GM19025 (cell line): ENCODE data around the gene PAX8.

Experiments used
- ATAC-seq: cut with Tn5 transposase; IDR thresholded peaks from one replicate; pipeline ENCODE4 v1.9.1; 2021; ENCODE audit warnings: mild to moderate bottlenecking, low read depth, moderate library complexity; ENCODE audit not compliant: unreplicated experiment

The PAX8 gene

DNA sequence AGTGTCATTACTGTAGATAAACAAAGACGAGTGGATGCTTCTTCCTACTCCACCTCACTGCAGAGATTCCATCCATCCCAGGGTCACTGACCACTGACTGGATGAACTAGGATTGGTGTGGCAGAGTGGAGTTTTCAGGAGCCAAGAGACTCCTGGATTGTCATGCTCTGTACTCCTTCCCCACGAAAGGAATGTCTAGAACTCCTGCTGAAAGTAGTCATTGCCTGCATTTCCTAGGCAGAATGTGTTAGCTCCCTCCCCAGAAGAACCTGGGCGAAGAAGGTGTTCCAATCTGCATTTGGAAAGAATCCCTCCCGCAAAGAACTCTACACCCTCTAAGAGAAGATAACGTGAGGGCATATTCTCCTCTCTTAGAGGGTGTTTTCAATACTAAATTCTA, 6.2 kb downstream of the PAX8 start:
- no peak for ATAC-seq

GRCh38 chr2:113268621-113269360, 9.9 kb downstream of the PAX8 start:
- ATAC-seq: no peak

DNA sequence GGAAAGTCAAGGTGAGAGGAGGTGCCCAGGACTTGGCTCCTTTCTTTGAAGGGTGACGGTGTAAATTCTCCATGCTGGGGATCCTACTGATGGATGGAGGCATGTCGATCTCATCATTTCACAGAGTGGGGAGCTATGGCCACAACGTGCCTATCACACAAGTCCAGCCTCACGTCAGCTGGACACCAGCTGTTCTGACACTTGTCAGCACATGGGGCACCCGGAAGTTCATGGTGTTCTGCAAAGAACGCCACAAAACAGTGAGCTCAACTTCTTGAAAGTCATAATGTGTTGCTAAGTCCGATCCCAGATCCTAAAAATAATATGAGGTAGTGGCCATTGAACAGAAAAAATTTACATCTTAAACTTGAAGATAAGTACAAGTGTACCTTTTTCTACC, 12.3 kb downstream of the PAX8 start:
- ATAC-seq: no peak

GRCh38 chr2:113264713-113265403, 13.9 kb downstream of the PAX8 start:
- ATAC-seq: no peak

DNA sequence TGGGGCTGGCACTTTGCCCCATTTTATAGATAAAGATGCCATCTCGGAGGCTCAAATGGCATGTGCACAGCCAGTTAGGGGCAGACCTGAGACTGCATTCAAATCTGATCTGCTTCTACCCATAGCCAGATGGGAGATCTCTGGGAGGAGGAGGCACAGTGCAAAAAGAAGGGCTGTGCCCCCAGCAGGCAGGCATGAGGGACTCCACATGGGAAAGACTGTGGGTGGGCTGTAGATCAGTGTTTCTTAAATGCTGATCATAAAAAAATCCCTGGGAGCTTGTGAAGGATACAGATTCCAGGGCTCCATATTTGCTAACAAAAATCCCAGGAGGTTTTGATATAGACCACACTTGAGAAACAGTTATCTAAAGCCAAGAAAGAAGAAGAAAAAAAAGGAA, 15.2 kb downstream of the PAX8 start:
- ATAC-seq: no peak

DNA sequence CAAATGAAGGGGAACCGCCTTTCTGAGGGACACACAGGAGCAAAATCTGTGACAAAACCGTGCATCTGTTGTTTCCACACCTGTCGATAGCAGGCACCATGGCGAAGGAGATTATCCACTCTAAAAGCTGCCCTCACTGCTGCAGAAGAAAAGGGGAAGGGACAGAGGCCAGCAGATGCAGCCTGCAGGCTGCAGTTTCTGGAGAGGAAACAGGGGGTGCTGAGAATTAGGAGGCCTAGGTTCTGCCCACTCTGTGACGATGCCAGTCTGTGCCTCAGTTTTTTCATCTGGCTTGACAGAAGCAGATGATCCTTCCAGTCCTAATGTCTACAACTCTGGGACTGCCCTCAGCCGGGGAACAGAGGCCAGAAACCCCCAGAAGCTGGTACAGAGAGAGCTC, 17.7 kb downstream of the PAX8 start:
- ATAC-seq: no peak

DNA sequence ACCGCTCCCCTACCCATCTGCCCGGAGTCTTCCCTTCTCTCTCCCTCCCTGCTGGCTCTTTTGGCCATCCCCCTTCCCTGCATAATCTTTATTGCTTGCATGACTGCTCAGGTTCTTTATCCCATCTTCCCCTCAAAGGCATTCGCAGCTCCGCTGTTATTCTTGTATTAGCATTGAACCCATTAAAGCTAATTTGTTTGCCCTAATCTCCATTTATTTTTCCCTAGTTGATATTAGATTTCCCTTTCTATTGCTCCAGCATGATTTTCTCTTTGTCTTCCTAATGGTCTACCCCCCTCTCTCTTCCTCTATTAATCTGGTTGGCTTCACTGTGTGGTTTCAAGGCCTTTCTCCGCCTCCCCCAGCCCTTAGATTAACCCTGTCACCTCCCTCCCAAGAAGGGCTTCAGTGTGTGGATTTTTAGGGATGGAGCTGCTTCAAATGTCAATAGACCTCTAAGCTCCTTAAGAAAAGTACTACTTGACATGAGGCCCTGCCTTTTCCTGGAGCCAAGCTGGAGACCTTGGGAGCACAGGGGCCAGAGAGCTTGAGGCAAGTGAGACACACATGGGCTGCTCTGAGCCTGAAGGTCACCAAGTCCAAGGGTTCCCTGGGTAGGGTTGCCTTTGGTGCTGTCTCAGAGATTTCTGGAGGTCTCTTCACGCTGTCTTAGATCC, 20.1 kb downstream of the PAX8 start:
- no peak for ATAC-seq

- no peak for ATAC-seq
Measured at GRCh38 chr2:113257516-113258264, 21.0 kb downstream of the PAX8 start.

DNA sequence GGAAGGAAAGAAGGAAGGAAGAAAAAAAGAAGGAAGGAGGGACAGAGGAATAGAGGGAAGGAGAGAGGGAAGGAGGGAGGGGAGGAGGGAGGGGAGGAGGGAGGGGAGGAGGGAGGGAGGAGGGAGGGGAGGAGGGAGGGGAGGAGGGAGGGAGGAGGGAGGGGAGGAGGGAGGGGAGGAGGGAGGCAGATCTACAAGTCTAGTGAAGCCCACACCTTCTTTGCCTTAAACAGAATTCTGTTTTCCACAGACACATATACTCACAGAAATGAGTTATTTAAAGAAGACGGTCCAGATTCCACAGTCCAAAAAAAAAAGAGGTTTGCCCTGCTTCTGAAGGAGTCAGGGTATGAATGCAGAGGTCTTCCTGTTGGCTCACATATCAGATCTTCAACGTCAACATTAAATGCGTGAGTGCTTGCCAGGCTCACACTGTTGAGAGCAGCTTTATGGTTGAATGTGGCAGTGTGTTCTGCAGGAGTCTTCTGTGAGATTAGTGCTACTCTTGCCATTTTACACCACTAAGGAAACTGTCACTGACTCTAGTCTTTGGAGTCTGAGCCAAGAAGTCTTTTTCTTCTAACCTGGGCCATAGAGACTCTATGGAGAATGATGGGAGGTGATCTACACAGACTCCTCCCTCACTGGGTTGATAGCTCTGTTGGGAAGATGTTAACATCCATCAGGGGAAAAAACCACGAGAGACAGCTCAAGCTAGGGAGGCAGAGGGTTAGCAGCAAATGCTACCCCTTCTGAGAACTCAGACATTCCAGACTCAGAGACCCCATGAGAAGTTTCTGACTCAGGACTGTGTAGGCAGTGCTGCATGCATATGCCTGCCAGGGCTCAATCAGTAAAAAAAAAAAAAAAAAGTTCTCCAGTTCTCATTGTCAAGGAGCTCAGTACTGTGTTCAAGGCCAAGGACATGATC, 23.3 kb downstream of the PAX8 start:
- no peak for ATAC-seq

DNA sequence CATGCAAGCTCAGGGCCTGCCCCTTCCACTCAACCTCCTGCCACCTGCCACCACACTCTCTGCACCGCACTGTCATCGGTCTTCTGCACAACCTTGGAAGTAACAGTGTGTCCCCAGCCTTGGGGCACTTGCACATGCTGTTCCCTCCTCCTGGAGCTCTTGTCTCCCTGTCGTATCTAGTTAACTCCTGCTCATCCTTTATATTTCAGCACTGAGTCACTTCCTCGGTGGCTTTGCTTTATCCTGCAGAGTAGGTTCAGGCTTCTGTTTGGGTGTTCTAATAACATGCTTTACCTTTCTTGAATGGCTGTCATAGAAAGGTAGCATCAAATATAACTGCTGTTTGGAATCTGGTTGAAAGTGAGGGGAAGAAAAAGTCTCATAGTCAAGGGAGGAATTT, 25.3 kb downstream of the PAX8 start:
- ATAC-seq: no peak

DNA sequence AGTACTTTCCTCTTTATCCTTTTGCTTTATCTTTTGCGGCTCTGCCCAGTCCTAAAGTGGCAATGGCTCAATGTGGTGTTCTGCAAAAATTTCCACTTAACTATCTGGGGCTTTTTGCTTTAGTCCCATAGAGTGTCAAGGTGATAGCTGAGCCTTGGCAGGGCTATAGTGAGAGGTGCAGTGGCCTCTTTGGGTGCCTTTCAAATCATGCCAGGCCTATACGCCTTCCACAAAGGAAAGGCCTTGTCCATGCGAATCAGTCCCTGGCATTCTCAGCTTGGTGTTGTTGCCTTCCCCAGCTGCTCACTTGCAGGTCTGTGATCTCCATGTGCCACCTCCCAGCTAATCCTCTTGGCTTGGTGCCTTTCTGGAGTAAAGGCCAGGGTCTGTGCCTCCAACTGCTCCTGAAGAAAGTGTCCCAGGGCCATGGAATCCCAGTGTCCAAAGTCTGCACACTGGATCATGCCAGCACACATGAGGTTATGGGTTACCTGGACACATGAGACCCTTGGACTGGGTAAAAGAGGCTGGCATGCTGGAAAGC, 26.6 kb downstream of the PAX8 start:
- no peak for ATAC-seq

DNA sequence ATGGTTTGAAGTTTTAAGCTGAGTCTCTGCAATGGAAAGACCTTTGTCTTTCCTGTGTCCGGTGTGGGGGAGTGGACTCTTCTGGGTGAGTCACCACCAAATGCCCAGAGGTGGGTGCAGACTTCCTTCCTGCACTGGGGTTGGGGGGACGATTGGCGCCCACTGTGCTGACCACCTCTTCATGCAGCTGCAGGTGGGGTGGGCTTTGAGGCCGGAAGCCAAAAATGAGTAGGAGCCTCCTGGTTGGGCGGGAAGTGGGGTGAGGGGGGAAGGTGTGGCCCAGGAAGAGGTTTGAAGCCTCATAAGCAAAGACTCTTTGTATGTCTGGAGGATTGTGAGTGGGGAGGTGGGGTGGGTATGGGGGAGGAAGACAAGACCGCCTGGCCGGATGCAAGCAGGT, 27.6 kb downstream of the PAX8 start:
- ATAC-seq: no peak

DNA sequence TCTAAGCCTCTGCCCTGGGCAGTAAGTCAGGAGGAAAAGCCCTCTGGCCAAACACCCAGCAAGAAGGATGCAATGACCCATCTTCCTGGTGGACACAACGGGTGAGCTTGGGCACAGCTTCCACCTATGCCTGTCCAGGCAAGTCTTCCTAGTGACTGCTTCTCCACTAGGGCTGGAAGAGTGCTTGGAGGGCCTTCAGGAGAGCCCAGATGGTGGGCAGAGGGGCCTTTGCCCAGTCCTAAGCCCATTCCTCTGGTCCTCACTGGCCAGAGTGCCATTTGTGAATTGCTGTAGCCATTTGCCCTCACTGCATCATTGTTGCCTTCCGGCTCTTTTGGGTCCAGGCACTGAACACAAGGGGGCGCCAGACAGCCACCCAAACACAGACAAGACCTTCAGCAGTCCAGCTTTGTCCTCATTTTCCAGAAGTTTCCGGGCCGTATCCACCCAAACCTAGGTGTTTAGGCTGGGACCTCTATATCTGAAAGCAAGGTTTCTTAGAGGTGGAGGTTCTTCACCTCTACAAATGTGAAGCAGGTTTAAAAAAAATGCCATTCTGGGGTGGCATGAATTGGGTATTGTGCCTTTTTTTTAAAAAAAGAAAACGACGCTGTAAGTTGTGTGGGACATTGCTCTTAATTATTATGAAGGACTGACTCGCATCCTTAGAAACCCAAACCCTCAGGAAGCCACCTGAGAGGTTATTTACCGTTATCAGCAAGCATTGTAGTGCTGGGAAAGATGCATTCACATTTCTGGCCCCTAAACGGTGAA, 29.5 kb downstream of the PAX8 start:
- no peak for ATAC-seq

DNA sequence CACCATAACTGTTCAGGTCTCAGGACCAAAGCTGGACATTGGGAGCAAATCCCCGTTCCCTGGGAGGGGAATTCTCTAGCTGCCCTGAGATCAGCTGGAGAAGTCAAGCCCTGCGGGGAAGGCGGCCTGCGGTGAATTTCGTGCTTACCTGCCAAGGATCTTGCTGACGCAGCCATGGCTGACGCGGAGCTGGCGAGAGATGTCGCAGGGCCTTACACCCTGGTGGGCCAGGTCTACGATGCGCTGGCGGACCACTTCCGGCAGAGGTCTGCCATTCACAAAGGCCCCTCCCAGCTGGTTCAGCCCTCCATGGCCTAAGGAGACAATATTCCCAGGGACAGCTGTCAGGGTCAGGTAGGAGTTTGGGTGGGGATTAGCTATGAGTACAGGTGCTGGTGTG, 32.1 kb downstream of the PAX8 start:
- ATAC-seq: no peak

DNA sequence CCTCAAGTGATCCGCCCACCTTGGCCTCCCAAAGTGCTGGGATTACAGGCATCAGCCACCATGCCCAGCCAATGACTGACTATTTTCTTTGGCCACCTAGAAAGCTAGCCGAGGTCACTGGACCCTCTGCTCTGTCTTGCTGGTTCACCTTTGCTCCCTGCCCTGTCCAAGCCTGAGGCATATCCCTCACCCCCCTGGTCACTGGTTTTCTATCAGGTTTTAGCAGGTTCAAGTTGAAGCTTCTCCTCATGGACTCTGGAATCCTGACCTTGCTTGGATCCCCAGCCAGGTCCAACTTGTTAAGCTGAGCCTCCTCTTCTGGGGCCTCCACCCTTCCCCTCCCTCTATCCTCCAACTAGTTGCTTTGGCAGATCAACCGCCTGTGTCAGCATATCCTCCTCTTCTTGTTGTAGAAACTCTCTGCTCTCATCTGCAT, 33.4 kb downstream of the PAX8 start:
- ATAC-seq: no peak

DNA sequence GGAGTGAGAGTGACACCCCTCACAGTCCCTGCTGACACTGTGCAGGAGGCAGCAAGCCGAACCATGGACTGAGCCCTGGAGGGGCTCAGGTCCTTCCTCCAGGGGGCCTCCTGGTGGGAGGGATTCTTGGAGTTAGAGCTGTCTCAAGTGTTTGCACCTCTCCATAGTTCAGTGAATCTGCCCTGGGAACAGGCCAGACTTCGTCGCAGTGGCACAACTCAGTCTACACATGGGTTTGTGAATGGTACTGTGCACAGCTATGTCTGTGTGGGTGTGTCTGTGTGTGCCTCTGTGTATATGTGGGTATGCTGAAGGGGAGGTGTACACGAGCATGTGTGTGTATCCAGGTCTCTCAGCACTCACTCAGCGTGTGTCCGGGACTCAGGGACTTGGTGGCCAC, 36.4 kb downstream of the PAX8 start:
- no peak for ATAC-seq

GRCh38 chr2:113240915-113241911, 37.5 kb downstream of the PAX8 start:
- ATAC-seq: no peak
